HG02885 (cell line): ENCODE data around the gene SH3GLB1.

Source experiments
- ATAC-seq: cut with Tn5 transposase; IDR thresholded peaks from one replicate; pipeline ENCODE4 v1.9.1; 2021; ENCODE audit warnings: mild to moderate bottlenecking; ENCODE audit not compliant: unreplicated experiment, poor library complexity

SH3GLB1 gene

DNA sequence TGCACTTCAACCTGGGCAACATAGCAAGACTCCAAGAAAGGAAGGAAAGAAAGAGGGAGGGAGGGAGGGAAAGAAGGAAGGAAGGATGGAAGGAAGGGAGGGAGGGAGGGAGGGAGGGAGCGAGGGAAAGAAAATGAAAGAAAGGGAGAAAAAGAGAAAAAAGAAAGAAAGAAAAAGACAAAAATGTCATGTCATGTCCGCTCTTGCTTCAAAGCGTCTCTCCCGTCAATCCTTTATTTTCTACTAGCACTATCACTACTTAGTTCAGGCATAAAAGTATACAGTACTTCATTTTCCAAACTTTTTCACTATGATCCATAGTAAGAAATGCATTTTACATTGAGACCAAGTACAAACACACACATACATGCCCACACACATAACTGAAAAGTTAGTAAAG, 64.7 kb downstream of the SH3GLB1 start:
- no peak for ATAC-seq

DNA sequence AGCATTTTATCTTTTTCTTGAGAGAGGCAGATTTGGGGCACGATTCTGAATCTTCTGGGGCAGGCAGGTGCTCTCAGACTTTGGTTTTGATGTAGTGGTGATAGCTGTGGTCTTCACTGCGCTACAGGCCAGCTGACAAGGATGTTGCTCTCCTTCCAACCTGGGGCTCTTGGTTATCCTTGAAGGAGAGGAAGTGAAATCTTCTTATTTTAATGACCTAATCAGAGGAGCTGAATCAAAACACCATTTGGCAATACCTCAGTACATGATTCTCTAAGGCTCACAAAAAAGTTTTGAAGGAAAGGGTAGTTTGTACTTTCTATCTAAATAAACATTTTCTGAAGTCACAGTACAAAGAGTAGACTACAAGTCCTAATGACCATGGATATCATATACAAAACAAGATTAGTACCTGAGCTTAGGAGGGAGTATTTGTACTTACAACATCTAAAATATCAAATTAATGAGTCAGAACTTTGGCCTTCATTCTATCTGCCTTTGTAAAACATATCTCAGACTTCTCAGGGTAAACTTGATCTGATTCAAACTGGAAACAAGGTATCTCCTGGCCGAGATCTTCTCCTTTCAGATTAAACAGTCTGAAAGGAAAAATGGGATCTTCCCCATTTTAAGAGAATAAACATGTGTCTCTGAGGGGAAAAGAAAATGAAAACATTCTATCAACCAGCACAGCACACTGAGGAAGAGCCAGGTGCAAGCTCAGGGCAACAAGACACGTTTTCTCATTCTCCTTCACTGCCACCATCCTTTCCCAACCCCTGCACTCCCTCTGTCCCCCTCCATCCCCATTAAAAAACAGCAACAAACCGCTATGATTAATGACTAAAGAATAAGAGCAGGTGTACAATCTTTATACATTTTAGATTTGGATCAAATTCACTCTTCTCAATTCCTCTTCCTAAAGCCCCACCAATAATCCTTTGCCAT, 69.2 kb downstream of the SH3GLB1 start:
- no peak for ATAC-seq

DNA sequence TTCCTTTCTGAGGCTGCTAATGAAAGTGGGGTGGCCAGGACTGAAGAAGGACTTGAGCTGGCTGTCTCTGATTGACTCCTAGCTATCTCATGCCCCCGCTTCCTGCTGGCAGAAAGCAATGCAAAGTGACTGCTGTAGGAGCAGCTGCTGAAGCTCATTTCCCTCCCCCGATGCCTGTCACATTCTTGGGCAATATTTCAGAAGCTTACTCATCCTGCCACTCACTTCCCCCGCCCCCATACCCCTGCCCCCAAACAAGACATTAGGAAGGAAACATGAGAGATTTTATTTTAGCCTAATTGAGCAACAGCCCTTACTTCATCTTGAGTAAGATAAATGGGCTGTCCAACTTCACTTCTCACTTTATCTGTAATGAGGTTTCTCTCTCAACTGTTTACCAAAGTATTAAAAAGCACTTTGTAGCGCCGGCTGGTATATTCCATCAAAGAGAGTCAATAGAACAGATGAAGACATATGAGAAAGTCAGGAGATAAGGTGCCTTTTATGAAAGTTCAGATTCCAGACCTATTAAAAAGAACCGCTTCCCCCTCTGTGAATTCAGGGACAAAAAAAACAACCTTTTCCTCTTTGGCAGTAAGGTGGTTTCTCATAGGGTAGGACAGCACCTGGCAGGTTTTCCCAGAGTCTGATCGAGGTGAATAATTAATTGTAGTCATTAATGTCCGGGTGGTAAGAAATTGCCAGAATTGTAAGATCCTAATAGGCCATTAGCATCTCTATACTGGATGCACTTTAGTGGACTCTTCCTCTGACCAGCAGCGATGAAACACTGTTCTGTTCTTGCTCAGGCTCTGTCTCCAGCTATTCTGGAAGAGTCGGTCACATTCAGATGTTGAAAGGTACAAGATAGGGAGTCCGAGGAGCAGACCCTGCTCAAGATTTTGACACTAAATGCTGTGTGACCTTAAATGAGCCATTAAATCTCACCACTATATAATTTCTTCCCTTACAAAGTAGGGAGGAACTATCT, 70.2 kb downstream of the SH3GLB1 start:
- ATAC-seq: peak; percentile 87

DNA sequence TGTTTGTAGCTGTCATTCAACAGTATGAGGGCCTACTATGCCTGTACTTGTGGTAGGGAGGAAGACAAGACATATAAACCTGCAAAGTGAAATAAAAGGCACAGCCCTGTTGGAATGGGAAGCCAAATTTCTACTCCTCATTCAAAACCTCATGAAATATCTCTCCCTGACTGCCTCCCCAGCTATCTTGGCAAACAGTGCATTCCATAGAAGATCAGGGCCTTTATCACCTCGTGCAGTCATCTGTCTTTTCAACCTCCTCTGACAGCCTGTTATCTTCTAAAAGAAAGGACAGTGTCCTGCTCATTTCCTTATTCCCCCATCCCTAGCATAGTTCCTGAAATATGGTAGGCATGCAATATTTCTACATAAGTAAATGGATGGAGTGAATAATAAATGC, 71.0 kb downstream of the SH3GLB1 start:
- no peak for ATAC-seq

DNA sequence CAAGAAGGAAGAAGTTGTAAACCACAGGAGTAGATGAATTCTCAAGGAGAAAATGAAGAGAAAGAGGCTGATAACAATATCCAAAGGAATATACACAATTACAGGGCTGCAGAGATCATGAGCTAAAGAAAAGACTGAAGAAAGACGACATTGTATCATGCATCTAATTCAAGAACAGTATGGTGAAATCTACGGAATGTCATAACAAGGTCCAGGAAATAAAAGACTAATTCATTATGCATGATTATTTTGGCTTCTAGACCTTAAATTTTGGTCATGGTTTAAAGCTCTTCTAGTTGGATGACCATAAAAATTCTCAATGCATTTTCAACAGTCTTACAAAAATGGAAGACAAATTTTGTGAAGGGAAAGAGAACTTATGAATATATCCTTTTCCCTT, 71.7 kb downstream of the SH3GLB1 start:
- ATAC-seq: no peak

DNA sequence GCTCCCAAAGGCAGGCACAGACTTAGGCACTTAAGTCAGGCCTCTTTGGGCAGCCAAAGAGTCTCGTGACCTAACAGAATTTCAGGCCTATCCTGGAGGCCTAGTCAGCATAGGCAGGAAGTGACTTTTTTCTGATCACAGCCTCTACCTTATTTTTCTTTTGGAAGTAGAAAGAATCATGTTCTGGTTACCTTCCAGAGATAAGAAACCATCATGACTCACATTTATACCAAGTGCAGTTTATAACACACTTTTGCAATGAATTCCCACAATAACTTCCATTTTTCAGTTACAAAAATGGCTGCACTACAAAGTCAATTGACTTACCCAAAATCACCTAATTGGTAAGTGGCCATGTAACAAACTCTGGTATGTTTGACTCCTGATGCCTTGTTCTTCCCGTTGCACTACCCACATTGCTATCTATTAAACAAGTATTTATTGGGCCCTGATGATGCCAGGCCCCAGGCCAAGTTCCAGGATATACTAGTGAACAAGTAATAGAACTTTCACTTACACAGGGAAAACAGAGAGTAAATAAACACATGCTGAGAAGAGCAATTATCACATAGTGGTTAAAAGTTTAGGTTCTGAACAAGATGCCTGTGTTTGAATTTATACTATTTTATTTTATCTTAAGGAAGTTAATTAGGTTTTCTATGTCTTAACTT, 74.3 kb downstream of the SH3GLB1 start:
- no peak for ATAC-seq

DNA sequence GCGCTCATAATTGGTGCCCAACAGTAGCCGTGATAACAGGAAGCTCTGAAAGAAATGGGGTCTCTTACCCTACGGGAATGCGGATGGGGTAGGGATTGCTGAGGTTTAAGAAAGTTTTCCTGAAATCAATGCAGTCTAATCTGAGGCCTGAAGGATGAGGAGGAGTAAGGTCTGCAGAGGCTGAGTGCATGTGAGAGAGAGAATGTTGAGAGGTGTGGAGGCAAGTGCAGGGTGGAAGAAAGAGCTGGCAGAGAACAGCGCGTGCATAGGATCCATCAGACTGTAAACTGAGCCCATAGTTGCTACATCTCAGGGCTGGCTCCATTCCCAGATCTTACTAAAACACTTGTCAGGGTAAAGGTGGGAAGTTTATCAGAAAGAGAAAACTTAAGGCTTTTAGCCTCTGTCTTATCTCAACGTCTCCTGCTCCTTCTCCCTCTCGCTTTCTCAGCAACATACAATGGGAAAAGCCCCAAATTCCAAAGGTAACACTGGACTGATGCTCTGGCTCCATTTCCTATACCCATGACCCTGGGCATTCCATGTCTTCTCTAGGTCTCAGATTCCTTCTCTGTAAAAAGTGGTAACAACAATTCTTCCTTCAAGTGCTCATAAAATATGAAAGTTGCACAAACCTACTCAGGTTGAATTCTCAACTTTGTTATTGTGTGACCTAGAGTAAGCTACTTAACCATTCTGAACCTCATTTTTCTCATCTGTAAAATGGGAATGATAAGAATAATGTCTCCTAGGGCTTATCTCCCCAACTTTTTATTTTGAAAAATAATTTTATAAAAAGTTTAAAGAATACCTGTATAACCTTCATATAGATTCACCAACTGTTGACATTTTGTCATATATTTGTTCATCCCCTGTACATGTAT, 75.2 kb downstream of the SH3GLB1 start:
- ATAC-seq: no peak

DNA sequence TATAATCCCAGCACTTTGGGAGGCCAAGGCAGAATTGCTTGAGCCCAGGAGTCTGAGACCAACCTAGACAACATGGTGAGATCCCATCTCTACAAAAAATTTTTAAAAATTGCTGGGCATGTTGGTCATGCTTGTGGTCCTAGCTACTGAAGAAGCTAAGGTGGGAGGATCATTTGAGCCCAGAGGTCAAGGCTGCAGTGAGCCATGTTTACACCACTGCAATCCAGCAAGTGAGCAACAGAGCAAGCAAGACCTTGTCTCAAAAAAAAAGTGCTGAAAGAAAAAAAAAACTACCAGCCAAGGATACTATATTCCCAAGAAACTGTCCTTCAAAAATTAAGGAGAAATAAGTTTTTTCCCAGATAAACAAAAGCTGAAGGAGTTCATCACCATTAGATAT, 78.1 kb downstream of the SH3GLB1 start:
- no peak for ATAC-seq

DNA sequence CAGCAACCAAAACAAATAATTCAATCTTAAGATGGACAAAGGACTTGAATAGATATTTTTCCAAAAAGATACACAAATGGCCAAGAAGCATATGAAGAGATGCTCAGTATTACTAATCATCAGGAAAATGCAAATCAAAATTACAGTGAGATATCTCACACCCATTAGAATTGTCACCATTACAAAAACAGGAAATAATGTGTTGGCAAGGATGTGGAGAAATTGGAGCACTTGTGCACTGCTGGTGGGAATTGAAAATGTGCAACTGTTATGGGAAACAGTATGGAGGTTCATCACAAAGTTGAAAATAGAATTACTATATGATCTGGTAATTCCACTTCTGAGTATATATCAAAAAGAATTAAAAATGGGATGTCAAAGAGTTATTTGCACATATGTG, 83.2 kb downstream of the SH3GLB1 start:
- ATAC-seq: no peak

DNA sequence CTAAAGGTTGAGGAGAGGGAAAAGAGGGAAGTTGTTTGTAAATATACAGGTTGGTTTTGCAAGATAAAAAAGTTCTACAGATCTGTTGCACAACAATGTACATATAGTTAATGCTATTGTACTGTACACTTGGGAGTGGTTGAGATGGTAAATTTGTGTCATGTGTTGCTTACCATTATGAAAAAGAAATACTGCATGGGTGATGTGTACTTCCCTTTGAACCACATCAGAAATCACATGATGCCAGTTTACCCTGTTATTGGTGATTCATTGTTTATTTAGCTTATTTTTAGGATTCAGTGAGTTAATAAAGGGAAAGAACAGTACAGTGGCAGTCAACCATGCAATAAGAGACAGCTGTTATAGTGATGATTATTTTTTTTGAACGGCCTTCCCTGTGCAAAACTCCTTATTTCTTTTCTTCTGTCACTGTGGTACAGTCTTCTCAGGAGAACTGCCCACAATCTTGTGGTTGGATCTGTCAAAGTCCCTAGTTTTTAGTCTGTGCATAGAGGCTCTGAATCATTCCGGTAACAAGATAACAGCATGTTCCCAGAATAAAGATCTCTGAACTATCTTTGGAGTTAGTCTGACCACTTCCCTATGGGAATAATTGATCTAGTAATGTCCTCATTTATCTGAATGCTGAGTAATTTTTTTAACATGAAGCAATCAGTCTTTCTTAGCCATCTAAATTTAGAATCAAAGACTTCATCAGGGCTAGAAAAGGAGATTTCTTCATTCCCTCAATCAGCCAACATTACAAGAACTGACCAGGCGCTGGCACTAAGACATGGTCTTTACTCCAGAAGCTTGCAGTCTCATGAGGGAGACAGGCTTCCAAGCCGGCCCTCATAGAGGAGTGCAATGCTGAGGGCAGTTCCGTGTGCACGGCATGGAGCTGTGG, 84.2 kb downstream of the SH3GLB1 start:
- no peak for ATAC-seq

DNA sequence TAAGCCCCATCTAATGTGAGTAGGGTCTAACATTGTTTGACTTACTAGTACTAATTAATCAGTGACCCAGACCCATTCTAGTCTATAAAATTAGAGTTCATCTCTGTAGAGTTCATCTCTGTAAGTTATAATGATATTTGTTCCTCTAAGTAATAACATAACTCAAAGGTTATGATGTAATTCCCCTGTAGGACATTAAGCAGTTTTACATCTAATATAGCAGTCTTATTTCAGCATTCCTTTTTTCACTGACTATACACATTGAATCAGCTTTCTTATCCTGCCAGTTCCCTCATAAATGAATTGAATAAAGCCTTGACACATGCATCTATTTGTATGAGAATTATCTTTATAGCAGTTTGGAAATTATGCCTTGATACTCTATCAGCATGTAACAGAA, 90.9 kb downstream of the SH3GLB1 start:
- no peak for ATAC-seq
